HG02840 (cell line): ENCODE results near the gene R3HDM4.
"Not testable (repeated sequence)": the region's sequence is repeated elsewhere in the genome, so short reads cannot be mapped to it uniquely, and the experiment has no call there.

Source experiments
- ATAC-seq: cut with Tn5 transposase; IDR thresholded peaks from one replicate; pipeline ENCODE4 v1.9.1; 2021; ENCODE audit warnings: mild to moderate bottlenecking, moderate library complexity, moderate number of reproducible peaks; ENCODE audit not compliant: unreplicated experiment, low FRiP score

R3HDM4 gene

GRCh38 chr19:896999-897398 lies 16.0 kb downstream of the R3HDM4 start:
- no peak for ATAC-seq

DNA sequence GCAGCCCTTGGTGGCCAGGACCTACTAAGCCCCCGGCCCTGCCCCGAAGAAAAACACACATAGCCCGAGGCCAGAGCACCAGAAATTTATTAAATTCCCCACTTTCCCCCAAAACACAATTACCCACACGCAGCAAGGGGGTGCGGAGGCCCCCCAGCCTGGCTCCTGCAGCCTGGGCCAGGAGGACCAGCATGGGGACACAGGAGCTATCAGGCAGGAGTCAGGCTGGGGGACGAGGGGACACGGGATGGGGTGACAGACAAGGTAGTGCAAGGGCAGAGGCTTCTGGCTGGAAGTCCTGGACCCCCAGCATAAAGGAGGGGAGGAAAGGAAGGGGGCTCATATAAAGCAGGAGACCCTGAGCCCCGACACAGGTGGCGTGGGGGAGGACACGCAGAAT lies 16.6 kb downstream of the R3HDM4 start:
- no peak for ATAC-seq

GRCh38 chr19:892894-893689 lies 19.9 kb downstream of the R3HDM4 start, which contains the start of the genes MED16 and RNU6-9:
Gene MED16 (minus strand): TSS chr19:893187. CDS start chr19:891131, 2,056 bp downstream.
Gene RNU6-9 (plus strand): TSS chr19:893484.
- peak; percentile 86 for ATAC-seq

DNA sequence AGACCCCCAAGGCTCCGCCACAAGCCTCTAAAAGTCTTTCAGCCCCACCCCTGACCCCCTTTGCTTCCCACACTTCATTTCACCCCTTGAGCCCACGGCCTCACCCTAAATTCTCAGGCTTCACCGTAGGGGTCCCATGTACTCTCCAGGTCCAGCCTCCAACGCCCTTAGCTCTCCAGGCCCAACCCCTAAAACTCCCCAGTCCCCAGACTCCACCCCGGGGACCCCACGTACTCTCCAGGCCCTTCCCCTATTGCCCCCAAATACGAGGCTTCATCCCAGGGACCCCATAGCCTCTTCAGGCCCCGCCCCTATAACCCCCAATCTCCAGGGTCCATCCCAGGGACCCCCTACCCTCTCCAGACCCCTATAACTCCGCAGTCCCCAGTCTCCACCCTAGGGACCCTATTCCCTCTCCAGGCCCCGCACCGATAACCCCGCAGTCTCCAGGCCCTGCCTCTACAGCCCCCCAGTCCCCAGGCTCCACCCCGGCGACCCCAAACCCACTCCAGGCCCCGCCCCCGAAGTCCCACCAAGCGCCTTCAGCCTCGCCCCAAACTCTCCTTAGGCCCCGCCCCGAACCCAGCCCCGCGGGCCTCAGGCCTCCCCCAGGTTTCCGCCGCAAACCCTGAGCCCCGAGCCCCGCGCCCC lies 20.7 kb downstream of the R3HDM4 start:
- ATAC-seq = no peak

- ATAC-seq = not testable (repeated sequence)
Observed at GRCh38 chr19:891421-892200, 21.4 kb downstream of the R3HDM4 start.

- no peak for ATAC-seq
Observed at GRCh38 chr19:890831-891230, 22.2 kb downstream of the R3HDM4 start.

- no peak for ATAC-seq
Observed at GRCh38 chr19:889662-890295, 23.2 kb downstream of the R3HDM4 start.

GRCh38 chr19:888581-889385 lies 24.2 kb downstream of the R3HDM4 start:
- ATAC-seq = no peak

GRCh38 chr19:887599-887998 lies 25.4 kb downstream of the R3HDM4 start:
- no peak for ATAC-seq

DNA sequence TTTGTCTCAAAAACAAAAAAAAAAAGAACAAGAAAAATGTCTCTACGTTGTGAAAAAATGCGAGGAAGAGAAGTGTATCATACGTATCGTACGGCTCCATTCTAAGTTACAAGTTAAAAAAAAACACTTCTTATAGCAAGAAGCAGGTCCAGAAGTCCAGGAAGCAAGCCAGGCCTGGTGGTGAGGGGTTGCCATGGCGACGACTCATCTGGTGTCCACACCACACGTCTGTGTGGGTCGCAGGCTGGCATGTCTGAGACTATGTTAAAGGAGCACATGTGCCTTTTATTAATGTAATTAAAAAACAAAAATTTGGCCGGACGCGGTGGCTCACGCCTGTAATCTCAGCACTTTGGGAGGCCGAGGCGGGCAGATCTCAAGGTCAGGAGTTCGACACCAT lies 25.9 kb downstream of the R3HDM4 start:
- ATAC-seq = no peak

DNA sequence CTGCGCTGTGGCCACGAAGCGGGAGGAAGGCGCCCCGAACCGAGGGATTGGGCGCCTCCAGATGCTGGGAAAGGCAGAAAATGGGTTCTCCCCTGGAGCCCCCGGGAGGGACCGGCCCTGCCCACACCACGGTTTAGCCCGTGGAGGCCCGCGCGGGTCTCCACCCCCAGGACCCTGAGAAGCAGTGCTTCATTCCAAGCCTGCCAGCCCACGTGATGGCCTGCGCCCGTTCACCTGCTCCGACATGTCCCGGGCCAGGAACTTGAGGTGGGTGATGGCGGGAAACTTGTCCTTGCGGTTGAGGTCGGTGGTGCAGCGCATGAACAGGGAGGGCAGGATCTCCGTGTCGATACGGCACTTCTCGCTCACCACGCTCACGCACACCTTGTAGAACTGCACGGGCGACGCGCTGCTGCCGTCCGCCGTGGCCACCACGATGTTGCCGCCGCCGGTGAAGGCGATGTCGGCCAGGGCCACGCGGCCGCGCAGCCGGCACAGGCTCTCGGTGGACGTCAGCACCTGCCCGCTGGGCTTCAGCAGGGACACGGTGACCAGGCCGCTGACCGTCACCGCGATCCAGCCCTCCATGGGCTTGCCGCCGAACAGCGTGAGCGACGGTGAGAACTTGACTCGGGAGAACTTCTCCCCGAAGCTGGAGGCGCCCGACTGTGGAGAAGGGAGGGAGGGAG lies 27.3 kb downstream of the R3HDM4 start:
- ATAC-seq = no peak

DNA sequence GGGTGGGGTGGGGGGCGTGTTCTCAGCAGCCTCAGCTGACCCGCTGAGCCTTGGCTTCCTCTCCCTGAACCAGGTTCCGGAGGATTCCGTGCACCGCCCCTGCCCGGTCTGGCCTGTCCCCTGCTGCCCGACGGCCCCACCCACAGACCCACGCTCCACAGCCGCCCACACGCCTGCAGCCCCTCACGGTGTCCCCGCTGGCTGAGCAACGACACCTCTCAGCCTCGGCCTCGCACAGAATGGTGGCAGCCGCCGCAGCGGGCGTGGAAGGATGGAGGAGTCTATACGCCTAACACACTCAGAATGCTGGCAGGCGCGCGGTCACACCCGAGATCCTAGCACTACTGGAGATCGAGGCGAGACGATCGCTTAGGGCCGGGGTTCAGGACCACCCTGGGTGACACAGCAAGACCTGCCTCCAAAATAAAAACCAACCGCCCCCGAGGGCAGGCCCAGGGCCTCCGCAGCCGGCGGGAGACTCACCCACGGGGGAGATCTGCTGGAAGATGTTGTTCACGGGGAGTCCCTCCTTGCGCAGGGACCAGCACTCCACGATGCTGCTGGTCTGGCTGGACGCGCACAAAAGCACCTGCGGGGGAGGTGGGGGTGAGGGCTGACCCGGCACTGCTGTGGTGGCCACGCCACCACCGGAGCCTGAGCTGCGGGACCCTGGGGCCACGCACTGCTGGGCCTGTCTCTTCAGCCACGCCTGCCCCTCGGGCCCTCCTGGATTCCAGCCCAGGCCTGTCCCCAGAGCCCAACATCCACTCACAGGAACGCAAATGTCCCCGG lies 28.4 kb downstream of the R3HDM4 start:
- ATAC-seq = no peak

DNA sequence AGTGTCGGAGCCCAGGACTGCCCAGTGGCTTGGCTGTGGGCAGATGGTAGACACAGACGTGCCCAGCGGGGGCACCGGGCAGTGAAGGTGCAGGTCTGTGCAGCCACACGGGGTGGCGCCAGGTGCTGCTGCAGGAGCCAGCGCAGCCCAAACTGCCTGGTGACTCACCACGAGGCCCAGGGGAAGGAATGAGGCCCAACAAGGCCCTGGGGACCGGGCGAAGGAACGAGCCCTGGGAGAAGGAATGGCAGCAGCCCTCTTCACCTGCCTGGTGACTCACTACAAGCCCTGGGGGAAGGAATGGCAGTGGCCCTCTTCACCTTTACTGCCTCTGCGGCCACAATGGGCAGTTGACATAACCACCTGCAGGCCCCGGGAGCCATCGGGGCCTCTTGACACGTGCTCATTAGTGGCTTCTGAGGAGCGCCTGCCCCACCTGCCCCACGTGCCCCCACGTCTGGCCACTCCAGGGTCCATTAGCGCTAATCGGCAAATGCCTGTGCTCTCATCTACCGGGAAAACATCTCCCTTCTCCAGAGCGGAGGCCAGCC lies 29.3 kb downstream of the R3HDM4 start:
- ATAC-seq = no peak

DNA sequence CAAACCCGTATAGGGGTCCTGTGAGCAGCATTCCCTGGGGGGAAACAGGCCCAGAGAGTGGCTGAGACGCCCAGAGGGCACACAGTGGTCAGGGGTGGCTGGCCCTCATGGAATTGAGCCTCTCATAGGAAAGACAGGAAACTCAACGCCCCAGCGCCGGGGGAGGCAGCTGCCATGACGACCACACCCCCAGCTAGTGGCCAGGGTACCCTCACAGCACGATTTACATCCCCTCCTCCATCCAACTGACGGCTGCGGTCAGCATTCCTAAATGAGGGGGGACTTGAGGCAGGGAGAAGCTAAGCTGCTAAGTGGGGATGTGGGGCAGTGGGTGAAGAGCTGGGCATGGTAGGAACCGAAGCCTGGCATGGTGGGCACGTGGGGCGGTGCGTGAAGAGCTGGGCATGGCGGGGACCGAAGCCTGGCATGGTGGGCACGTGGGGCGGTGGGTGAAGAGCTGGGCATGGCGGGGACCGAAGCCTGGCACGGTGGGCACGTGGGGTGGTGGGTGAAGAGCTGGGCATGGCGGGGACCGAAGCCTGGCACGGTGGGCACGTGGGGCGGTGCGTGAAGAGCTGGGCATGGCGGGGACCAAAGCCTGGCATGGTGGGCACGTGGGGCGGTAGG lies 30.0 kb downstream of the R3HDM4 start:
- no peak for ATAC-seq

DNA sequence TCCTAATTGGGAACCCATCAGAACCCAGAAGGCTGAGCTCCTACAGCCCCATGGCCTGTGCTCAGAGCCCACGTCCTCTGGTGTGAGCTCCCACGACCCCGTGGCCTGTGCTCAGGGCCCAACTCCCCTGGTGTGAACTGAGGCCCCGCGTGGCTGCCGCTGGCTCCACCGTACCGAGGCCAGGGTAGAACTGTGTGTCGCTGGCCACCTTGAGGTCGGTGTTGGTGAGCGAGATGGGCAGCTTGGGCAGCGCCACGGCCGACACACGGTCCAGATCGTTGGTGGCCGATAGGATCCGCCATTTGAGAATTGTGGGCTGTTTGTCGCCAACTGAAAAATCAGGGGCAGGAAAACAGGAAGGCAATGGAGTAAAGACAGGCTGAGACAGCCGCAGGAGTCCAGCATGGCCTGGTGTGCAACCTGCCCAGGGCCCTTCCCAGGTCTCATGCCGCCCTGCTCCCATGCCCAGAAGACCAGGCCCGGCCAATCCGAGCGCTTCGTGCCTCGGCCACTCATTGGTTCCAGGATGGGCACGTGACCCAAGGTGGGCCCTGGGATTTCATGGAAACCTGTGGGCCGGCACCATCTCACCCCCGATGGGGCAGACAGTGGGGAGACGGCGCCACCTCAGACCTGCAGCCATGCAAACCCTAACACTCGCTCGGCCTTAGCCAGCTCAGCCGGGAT lies 31.5 kb downstream of the R3HDM4 start:
- ATAC-seq = no peak

DNA sequence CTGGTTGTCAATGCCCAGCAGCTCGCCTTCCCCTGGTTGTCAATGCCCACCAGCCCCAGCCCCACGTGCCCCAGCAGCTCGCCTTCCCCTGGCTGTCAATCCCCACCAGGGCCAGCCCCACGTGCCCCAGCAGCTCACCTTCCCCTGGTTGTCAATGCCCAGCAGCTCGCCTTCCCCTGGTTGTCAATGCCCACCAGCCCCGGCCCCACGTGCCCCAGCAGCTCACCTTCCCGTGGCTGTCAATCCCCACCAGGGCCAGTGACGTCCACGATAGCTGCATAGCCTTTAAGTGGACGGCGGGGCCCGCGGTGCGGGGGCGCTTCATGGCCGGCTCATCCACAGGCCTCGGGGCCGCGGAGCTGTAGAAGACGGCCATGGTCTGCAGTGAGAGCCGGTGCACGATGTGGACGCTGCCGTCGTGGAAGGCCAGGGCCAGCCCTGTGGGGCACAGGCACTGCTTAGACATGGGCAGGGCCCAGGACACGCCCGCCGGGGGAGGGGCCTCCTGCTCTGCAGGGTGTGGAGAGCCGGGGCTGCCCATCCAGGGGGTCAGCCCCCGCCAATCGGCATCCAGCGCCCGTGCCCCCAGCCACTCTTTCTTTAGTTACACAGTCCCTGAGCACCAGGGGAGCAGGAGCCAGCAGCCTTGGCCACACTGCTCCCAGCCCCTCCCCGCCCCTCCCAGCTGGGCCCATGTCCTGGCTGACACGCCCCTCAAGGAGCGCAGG lies 33.1 kb downstream of the R3HDM4 start:
- no peak for ATAC-seq
